Left ventricle myocardium inferior (tissue), 1 donor: ENCODE measurements around the gene TRIM41. TPM values are rescaled to one million over a fixed set of nuclear protein-coding genes. Genes with fewer than 3 reads are reported as not detected.
"Not testable (repeated sequence)": the region's sequence is repeated elsewhere in the genome, so short reads cannot be mapped to it uniquely, and the experiment has no call there.

Experiments
- DNase-seq: peaks from one replicate; pipeline ENCODE4 v3.0.0-alpha.2; 2020
- H3K27ac ChIP-seq: fragments of 200-600 bp; replicated peaks from 2 replicates; pipeline ENCODE4 v1.8.0; 2021
- H3K27me3 ChIP-seq: fragments of 200-600 bp; 2 replicates; pipeline ENCODE4 v1.8.0; 2021; ENCODE audit warnings: low read depth
- H3K36me3 ChIP-seq: fragments of 200-600 bp; 2 replicates; pipeline ENCODE4 v1.8.0; 2021
- H3K4me1 ChIP-seq: fragments of 200-600 bp; 2 replicates; pipeline ENCODE4 v1.8.0; 2021
- H3K4me3 ChIP-seq: fragments of 200-600 bp; 2 replicates; pipeline ENCODE4 v1.8.0; 2021; ENCODE audit warnings: mild to moderate bottlenecking, moderate library complexity
- H3K9me3 ChIP-seq: fragments of 200-600 bp; replicated peaks from 2 replicates; pipeline ENCODE4 v1.8.0; 2021
- intact Hi-C: fragments of 100-400 bp; cut with micrococcal nuclease; formaldehyde crosslinking; loops from one replicate; pipeline ENCODE4 v1.11.0; 2022
- total RNA-seq: library from RNA; stranded (reverse); fragmentation: NEBNext Ultra II Directional; extraction: Animal tissue kit (Norgen Biotek cat#: 25700); gene quantifications from one replicate; pipeline ENCODE4 v1.2.1, GENCODE V29; 2021
- TF ChIP-seq, protein P1 (sequence below): fragments of 200-600 bp; IDR thresholded peaks from 2 replicates; pipeline ENCODE4 v1.8.0; 2021; ENCODE audit warnings: antibody characterized with exemption, mild to moderate bottlenecking, borderline replicate concordance
- donor health status: DM: no; HTN: yes; CAD: no; lungs with severe emphysema.

Gene TRIM41
- total RNA-seq, 1 donor from 2014 or later: 26.4 TPM

DNA sequence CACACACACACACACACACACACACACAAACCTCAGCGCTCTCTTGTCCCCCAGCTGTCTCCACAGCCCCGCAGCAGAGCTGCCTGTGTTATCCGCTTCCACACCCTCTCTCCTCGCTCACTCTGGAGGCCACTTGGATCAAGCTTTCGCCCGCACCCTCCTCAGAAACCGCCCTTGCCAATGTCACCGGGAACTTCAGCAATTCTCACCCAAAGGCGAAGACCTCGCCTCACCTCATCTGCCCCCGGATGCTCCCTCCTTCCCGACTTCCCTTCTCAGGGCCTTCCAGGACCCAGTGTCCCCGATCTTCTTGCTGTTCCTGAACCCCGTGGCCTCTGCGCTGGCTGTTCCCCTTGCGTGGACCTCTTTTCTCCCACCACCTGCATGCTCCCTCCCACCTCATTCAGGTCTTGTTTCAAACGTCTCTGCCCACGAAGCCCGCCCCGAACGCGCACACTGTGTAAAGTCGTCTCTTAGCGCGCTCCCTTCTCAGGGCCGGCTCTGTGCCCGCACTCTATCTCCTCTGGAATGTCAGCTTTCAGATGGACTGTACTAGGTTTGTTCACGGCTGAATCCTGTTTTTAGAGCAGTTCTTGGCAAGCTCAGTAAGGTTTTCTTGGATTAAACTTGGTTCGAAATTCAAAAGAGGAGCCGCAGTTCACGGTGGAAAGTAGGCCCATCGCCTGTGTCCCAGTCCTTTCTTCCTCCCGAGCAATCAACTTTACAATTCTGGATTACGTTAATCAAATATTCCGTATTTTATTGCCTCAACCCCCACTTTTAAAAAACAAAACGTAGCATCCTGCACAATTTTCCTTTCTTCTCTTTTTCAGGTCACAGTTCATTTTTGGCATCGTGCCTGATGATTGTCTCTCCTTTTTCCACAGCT, 17.1 kb upstream of the TRIM41 start:
- TF ChIP-seq, protein P1, sequence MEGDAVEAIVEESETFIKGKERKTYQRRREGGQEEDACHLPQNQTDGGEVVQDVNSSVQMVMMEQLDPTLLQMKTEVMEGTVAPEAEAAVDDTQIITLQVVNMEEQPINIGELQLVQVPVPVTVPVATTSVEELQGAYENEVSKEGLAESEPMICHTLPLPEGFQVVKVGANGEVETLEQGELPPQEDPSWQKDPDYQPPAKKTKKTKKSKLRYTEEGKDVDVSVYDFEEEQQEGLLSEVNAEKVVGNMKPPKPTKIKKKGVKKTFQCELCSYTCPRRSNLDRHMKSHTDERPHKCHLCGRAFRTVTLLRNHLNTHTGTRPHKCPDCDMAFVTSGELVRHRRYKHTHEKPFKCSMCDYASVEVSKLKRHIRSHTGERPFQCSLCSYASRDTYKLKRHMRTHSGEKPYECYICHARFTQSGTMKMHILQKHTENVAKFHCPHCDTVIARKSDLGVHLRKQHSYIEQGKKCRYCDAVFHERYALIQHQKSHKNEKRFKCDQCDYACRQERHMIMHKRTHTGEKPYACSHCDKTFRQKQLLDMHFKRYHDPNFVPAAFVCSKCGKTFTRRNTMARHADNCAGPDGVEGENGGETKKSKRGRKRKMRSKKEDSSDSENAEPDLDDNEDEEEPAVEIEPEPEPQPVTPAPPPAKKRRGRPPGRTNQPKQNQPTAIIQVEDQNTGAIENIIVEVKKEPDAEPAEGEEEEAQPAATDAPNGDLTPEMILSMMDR: no peak
- no peaks in the 10 kb centered on the region for H3K9me3 ChIP-seq
- no peak for DNase-seq
- no peaks in the 10 kb centered on the region for H3K36me3 ChIP-seq
- peak overlapping the region; percentile 73 for H3K4me3 ChIP-seq
- H3K27me3 ChIP-seq: no peaks in the 10 kb centered on the region
- intact Hi-C loops: no loop called here
- peaks cover 40% of the 10 kb centered on the region for H3K4me1 ChIP-seq
- peak overlapping the region; percentile 90 for H3K27ac ChIP-seq

GRCh38 chr5:181207214-181207959, 15.7 kb upstream of the TRIM41 start:
- intact Hi-C loops: no loop called here
- no peaks in the 10 kb centered on the region for H3K9me3 ChIP-seq
- TF ChIP-seq, protein P1: no peak
- H3K27ac ChIP-seq: peak overlapping the region; percentile 90
- H3K4me1 ChIP-seq: peaks cover 51% of the 10 kb centered on the region
- no peaks in the 10 kb centered on the region for H3K27me3 ChIP-seq
- peak; percentile 85 for DNase-seq
- peak overlapping the region; percentile 73 for H3K4me3 ChIP-seq
- no peaks in the 10 kb centered on the region for H3K36me3 ChIP-seq

DNA sequence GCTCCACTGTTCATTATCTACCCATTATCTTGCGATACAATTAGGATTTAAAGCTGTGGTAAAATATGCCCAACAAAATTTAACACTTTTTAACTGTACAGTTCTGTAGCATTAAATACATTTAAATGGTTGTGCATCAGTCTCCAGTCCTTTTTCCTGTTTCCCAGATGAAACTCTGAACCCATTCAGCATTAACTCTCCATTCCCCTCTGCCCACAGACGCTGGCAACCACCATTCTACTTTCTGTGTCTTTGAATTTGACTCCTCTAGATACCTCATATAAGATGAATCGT, 15.2 kb upstream of the TRIM41 start:
- Histone ChIP-seq H3K27ac (peak overlapping the region; percentile 90), H3K4me1 (peaks cover 56% of the 10 kb centered on the region), H3K4me3 (peak overlapping the region; percentile 73), H3K36me3 (no peaks in the 10 kb centered on the region), H3K9me3 (no peaks in the 10 kb centered on the region), H3K27me3 (no peaks in the 10 kb centered on the region)
- intact Hi-C loops: no loop called here
- TF ChIP-seq, protein P1: no peak
- DNase-seq: no peak

- peaks cover 50% of the 10 kb centered on the region for H3K4me1 ChIP-seq
- H3K4me3 ChIP-seq, H3K27me3 ChIP-seq, H3K9me3 ChIP-seq, H3K27ac ChIP-seq, intact Hi-C loops, DNase-seq, H3K36me3 ChIP-seq: not testable (repeated sequence)
Measured at GRCh38 chr5:181209006-181209405, 14.1 kb upstream of the TRIM41 start.

GRCh38 chr5:181210148-181210547, 12.9 kb upstream of the TRIM41 start:
- intact Hi-C loops, H3K9me3 ChIP-seq, H3K27ac ChIP-seq, H3K36me3 ChIP-seq, H3K27me3 ChIP-seq, H3K4me3 ChIP-seq, DNase-seq: not testable (repeated sequence)
- H3K4me1 ChIP-seq: peaks cover 39% of the 10 kb centered on the region

DNA sequence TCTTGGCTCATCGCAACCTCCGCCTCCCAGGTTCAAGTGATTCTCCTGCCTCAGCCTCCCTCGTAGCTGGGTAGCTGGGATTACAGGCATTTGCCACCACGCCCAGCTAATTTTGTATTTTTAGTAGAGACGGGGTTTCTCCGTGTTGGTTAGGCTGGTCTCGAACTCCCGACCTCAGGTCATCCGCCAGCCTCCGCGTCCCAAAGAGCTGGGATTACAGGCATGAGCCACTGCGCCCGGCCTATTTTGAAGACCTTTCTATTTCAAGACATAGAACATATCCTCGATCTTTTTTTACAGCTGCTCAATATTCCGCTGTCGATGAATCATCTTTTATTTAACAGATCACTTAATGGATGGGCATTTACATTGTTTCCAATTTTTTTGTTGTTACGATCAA, 12.4 kb upstream of the TRIM41 start:
- H3K4me3 ChIP-seq, H3K27me3 ChIP-seq, DNase-seq, H3K9me3 ChIP-seq, H3K36me3 ChIP-seq, intact Hi-C loops: not testable (repeated sequence)
- Histone ChIP-seq H3K27ac (peak overlapping the region; percentile 80), H3K4me1 (peaks cover 33% of the 10 kb centered on the region)

DNA sequence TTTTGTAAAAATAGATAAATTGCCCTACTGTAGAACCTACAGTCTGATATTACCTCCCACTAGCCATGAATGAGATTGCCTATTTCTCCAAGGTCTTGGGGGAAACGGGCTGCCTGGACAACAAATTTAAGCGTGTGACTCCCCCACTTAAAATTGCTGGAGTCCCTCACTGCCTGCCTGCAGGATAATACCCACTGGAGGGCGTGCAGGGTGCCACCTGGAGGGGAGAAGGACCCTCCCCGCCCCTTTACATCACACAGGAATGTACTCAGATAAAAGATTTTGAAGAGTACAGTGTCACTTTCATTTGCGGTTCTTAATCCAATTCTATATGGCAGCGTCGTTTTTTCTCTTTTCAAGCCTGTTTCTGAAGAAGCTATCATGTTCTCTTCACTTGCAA, 11.9 kb upstream of the TRIM41 start:
- Histone ChIP-seq H3K4me1 (peaks cover 33% of the 10 kb centered on the region), H3K27me3 (no peaks in the 10 kb centered on the region), H3K27ac (peak overlapping the region; percentile 80), H3K36me3 (no peaks in the 10 kb centered on the region), H3K4me3 (no peak overlapping the region), H3K9me3 (no peaks in the 10 kb centered on the region)
- DNase-seq: no peak
- intact Hi-C loops: no loop called here
- TF ChIP-seq, protein P1: no peak
